Prostate gland (tissue), 2 donors: ENCODE results near the gene FAIM. TPM values are rescaled to one million over a fixed set of nuclear protein-coding genes. Genes with fewer than 3 reads are reported as not detected.

Source experiments
- DNase-seq: peaks from one replicate; pipeline ENCODE4 v3.0.0-alpha.2; 2019; ENCODE audit warnings: low spot score
- H3K27ac ChIP-seq, 2 donors: fragments of 200-600 bp; sonication (generic); 2 replicates each; pipeline ENCODE4 v1.5.1; 2017 to 2019
- H3K27me3 ChIP-seq: fragments of 200-600 bp; sonication (generic); replicated peaks from 2 replicates; pipeline ENCODE4 v1.5.1; 2019; ENCODE audit not compliant: insufficient read depth
- H3K36me3 ChIP-seq, 2 donors: fragments of 200-600 bp; sonication (generic); 1 replicate in 1 of 2; 2 replicates in 1 of 2; pipeline versions ENCODE4 v1.5.1 to v1.8.1; 2017 to 2019
- H3K4me1 ChIP-seq: fragments of 200-600 bp; sonication (generic); replicated peaks from 2 replicates; pipeline ENCODE4 v1.5.1; 2019
- H3K4me3 ChIP-seq, 2 donors: fragments of 200-600 bp; sonication (generic); 2 replicates each; pipeline ENCODE4 v1.5.1; 2017 to 2019
- H3K9me3 ChIP-seq: fragments of 200-600 bp; sonication (generic); 2 replicates; pipeline ENCODE4 v1.5.1; 2017
- POLR2A ChIP-seq: fragments of 450-650 bp; IDR thresholded peaks from one replicate; pipeline ENCODE4 v1.6.1; 2016; ENCODE audit warnings: antibody characterized with exemption, mild to moderate bottlenecking
- POLR2AphosphoS5 ChIP-seq: sonication (generic); formaldehyde crosslinking; IDR thresholded peaks from one replicate; pipeline ENCODE4 v1.6.1; 2017; ENCODE audit warnings: antibody characterized with exemption
- WGBS: methylation state at CpG from one replicate; pipeline ENCODE4 v1.1.5; 2018; 5-methylcytosine and 5-hydroxymethylcytosine counted together
- intact Hi-C: fragments of 100-400 bp; cut with DNase I; formaldehyde crosslinking; loops from one replicate; pipeline ENCODE4 v1.14.2; 2022
- total RNA-seq, 2 donors: library from RNA; depleted of rRNA; stranded (reverse); fragments of >200 nt; gene quantifications; one replicate each; pipeline ENCODE4 v1.1.0, GENCODE V29; 2016
- TF ChIP-seq, protein P1 (sequence below), 4 experiments: fragments of 200-600 bp in 2 of 4; fragments of 450-650 bp in 2 of 4; sonication (generic) in 2 of 4; IDR thresholded peaks; 1 replicate in 3 of 4; 2 replicates in 1 of 4; pipeline ENCODE4 v1.5.1; 2016 to 2019; ENCODE audit warnings: antibody characterized with exemption in 4 of 4, mild to moderate bottlenecking in 2 of 4, moderate library complexity in 2 of 4

FAIM gene
- total RNA-seq, 2 donors from 2014 or later, result 11.5 to 18.9 TPM

DNA sequence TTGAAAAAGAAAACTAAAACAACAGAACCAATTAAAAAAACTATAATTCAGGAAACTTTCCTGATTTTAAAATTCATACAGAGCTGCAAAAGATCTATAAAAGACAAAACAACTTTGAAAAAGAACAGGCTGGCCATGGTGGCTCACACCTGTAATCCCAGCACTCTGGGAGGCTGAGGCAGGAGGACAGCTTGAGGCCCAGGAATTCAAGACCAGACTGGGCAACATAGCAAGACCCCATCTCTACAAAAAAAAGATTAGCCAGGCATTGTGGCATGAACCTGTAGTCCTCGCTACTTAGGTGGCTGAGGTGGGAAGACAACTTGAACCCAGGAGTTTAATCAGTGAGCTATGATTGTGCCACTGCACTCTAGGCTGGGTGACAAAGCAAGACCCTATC is 21.2 kb upstream of the FAIM start:
- TF ChIP-seq POLR2A, result no peak
- TF ChIP-seq, protein P1, sequence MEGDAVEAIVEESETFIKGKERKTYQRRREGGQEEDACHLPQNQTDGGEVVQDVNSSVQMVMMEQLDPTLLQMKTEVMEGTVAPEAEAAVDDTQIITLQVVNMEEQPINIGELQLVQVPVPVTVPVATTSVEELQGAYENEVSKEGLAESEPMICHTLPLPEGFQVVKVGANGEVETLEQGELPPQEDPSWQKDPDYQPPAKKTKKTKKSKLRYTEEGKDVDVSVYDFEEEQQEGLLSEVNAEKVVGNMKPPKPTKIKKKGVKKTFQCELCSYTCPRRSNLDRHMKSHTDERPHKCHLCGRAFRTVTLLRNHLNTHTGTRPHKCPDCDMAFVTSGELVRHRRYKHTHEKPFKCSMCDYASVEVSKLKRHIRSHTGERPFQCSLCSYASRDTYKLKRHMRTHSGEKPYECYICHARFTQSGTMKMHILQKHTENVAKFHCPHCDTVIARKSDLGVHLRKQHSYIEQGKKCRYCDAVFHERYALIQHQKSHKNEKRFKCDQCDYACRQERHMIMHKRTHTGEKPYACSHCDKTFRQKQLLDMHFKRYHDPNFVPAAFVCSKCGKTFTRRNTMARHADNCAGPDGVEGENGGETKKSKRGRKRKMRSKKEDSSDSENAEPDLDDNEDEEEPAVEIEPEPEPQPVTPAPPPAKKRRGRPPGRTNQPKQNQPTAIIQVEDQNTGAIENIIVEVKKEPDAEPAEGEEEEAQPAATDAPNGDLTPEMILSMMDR (IDR thresholded peaks at IDR 0.05), result no peak
- no peak for TF ChIP-seq POLR2AphosphoS5
- Histone ChIP-seq H3K4me3 (no peak overlapping the region), H3K27ac (no peak overlapping the region), H3K27me3 (no peaks in the 10 kb centered on the region), H3K9me3 (no peaks in the 10 kb centered on the region), H3K4me1 (no peaks in the 10 kb centered on the region), H3K36me3 (no peaks in the 10 kb centered on the region)
- intact Hi-C loops, result no loop called here
- DNase-seq, result no peak
- 89% methylated on average over 1 of the region's 1 CpG for WGBS

DNA sequence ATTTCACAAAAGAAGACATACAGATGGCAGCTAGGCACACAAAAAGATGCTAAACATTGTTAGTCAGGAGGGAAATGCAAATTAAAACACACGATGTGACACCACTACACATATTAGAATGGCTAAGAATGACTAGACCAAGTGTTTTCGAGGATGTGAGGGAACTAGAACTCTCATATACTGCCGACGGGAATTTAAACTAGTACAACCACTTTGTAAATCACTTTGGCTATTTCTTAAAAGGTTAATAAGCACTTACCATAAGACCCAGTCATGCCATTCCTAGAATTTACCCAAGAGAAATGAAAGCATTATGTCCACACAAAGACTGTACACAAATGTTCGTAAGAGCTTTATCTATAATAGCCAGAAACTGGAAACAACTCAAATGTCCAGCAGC is 20.1 kb upstream of the FAIM start:
- no peaks in the 10 kb centered on the region for H3K27me3 ChIP-seq
- intact Hi-C loops, result no loop called here

DNA sequence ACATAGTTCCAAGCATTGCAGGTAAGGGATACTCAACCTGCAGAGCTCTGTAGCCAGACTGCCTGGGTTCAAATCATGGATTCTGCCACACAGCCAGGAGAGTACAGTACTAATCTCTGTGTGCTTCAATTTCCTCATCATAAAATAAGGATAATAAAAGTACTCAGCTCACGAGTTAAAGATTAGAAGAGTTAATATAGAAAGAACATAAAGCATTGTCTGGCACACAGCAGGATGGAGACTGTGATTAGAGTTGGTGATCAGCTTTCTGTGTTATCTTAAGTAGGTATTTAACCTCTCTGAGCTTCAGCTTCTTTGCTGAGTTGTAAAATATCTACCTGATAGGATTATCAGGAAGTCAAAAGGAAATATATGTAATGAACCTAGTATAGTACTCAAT is 17.2 kb upstream of the FAIM start:
- TF ChIP-seq POLR2AphosphoS5, result no peak
- no peak for TF ChIP-seq POLR2A
- TF ChIP-seq, protein P1 (IDR thresholded peaks at IDR 0.05), result no peak
- intact Hi-C loops, result loop anchor here (10.0 kb wide), 3 partner anchors 103 to 407 kb away; partner anchors contain the start of genes ARMC8 and MRAS
- 31% methylated on average over 1 of the region's 1 CpG for WGBS
- H3K9me3 ChIP-seq, result no peaks in the 10 kb centered on the region
- no peak overlapping the region for H3K27ac ChIP-seq
- H3K36me3 ChIP-seq, result no peaks in the 10 kb centered on the region
- H3K4me3 ChIP-seq, result no peak overlapping the region
- H3K4me1 ChIP-seq, result no peaks in the 10 kb centered on the region
- DNase-seq, result no peak
- no peaks in the 10 kb centered on the region for H3K27me3 ChIP-seq

More for the DNA sequence above, 20.1 kb upstream of the FAIM start:
- no peak for DNase-seq
- 68% methylated on average over 5 of the region's 5 CpGs for WGBS
- no peaks in the 10 kb centered on the region for H3K9me3 ChIP-seq
- H3K4me3 ChIP-seq, result no peak overlapping the region
- H3K4me1 ChIP-seq, result no peaks in the 10 kb centered on the region
- TF ChIP-seq POLR2A (no peak), POLR2AphosphoS5 (no peak)
- TF ChIP-seq, protein P1 (IDR thresholded peaks at IDR 0.05), result no peak
- H3K27ac ChIP-seq, result no peak overlapping the region
- no peaks in the 10 kb centered on the region for H3K36me3 ChIP-seq

DNA sequence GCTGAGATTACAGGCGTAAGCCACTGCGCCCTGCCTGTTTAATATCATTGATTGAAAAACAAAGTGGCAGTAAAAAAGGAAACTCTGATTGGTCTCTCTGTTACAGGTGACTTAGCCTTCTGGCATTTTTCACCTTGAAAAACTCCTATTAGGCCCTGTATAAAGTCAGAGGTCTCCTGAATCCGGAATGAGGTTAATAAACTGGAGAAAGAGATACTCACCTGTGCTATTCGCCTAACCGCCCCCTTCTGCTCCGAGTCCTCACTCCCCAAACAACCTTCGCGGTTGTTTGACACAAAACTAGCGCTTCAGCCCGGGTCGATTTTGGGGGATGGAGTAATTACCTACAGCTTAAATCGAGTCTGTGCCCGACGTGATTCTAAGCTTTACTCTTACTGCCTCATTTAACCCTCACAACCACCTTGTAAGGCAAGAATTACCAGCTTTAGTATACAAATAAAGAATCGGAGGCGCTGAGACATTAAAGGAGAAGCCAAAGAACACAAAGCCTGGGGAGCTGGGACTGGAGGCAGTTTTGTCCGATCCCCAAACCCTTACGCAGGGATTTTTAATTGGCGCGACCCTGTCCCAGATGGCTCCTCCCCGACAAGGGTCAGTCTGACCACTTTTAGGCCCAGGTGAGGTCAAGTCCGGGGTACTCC is 15.0 kb upstream of the FAIM start:
- 6% methylated on average over 22 of the region's 22 CpGs for WGBS
- TF ChIP-seq POLR2A (no peak), POLR2AphosphoS5 (no peak)
- TF ChIP-seq, protein P1 (IDR thresholded peaks at IDR 0.05), result no peak
- peak overlapping the region; percentile 94 to 96 for H3K27ac ChIP-seq

More for the DNA sequence above, 15.0 kb upstream of the FAIM start:
- no peak for DNase-seq
- no peaks in the 10 kb centered on the region for H3K27me3 ChIP-seq
- H3K36me3 ChIP-seq, result no peaks in the 10 kb centered on the region
- H3K4me3 ChIP-seq, result peak overlapping the region; percentile 50 to 67
- no peaks in the 10 kb centered on the region for H3K4me1 ChIP-seq
- intact Hi-C loops, result loop anchor here (1.0 to 10.0 kb wide), 4 partner anchors 101 to 409 kb away; partner anchors contain the start of genes ARMC8 and MRAS
- H3K9me3 ChIP-seq, result no peaks in the 10 kb centered on the region
